KOPT-K1 (cell line): Measurements from ENCODE around the gene FGFRL1.

Experiments
- H3K27ac ChIP-seq: fragments of 200-600 bp; sonication (generic); 2 replicates; pipeline ENCODE4 v1.5.1; 2016; ENCODE audit warnings: antibody characterized with exemption, mild to moderate bottlenecking, low read depth, low read length; ENCODE audit not compliant: poor library complexity, severe bottlenecking
- H3K36me3 ChIP-seq: fragments of 200-600 bp; sonication (generic); 2 replicates; pipeline ENCODE4 v1.5.1; 2017; ENCODE audit warnings: antibody characterized with exemption, mild to moderate bottlenecking, low read length, moderate library complexity; ENCODE audit not compliant: insufficient read depth
- H3K9me3 ChIP-seq: fragments of 200-600 bp; sonication (generic); 2 replicates; pipeline ENCODE4 v1.5.1; 2017; ENCODE audit warnings: antibody characterized with exemption, low read length, mild to moderate bottlenecking; ENCODE audit not compliant: insufficient read depth, poor library complexity, severe bottlenecking

FGFRL1 gene

GRCh38 chr4:1029529-1029928, 18.1 kb downstream of the FGFRL1 start:
- no peaks in the 10 kb centered on the region for H3K9me3 ChIP-seq
- no peaks in the 10 kb centered on the region for H3K36me3 ChIP-seq
- H3K27ac ChIP-seq, result no peak overlapping the region

- no peak overlapping the region for H3K27ac ChIP-seq
Observed at GRCh38 chr4:1030031-1030430, 18.6 kb downstream of the FGFRL1 start.

GRCh38 chr4:1030559-1030958, 19.1 kb downstream of the FGFRL1 start:
- H3K27ac ChIP-seq, result no peak overlapping the region
- no peaks in the 10 kb centered on the region for H3K36me3 ChIP-seq
- no peaks in the 10 kb centered on the region for H3K9me3 ChIP-seq

More at GRCh38 chr4:1030031-1030430, 18.6 kb downstream of the FGFRL1 start:
- H3K9me3 ChIP-seq, result no peaks in the 10 kb centered on the region
- no peaks in the 10 kb centered on the region for H3K36me3 ChIP-seq

- H3K36me3 ChIP-seq, result no peaks in the 10 kb centered on the region
Observed at GRCh38 chr4:1031346-1031745, 19.9 kb downstream of the FGFRL1 start.

GRCh38 chr4:1031956-1032795, 20.8 kb downstream of the FGFRL1 start:
- no peaks in the 10 kb centered on the region for H3K36me3 ChIP-seq
- no peaks in the 10 kb centered on the region for H3K9me3 ChIP-seq

More at GRCh38 chr4:1031346-1031745, 19.9 kb downstream of the FGFRL1 start:
- no peak overlapping the region for H3K27ac ChIP-seq
- H3K9me3 ChIP-seq, result no peaks in the 10 kb centered on the region

GRCh38 chr4:1032861-1033260, 21.4 kb downstream of the FGFRL1 start:
- Histone ChIP-seq H3K36me3 (no peaks in the 10 kb centered on the region), H3K27ac (no peak overlapping the region), H3K9me3 (no peaks in the 10 kb centered on the region)

More at GRCh38 chr4:1031956-1032795, 20.8 kb downstream of the FGFRL1 start:
- no peak overlapping the region for H3K27ac ChIP-seq

- H3K9me3 ChIP-seq, result no peaks in the 10 kb centered on the region
- H3K36me3 ChIP-seq, result no peaks in the 10 kb centered on the region
- no peak overlapping the region for H3K27ac ChIP-seq
Observed at GRCh38 chr4:1033840-1034551, 22.6 kb downstream of the FGFRL1 start.

- no peak overlapping the region for H3K27ac ChIP-seq
- H3K9me3 ChIP-seq, result no peaks in the 10 kb centered on the region
- no peaks in the 10 kb centered on the region for H3K36me3 ChIP-seq
Observed at GRCh38 chr4:1035510-1035909, 24.1 kb downstream of the FGFRL1 start.

- no peaks in the 10 kb centered on the region for H3K9me3 ChIP-seq
- H3K36me3 ChIP-seq, result no peaks in the 10 kb centered on the region
- H3K27ac ChIP-seq, result no peak overlapping the region
Observed at GRCh38 chr4:1036095-1036494, 24.7 kb downstream of the FGFRL1 start.

- H3K27ac ChIP-seq, result no peak overlapping the region
- H3K9me3 ChIP-seq, result no peaks in the 10 kb centered on the region
- no peaks in the 10 kb centered on the region for H3K36me3 ChIP-seq
Observed at GRCh38 chr4:1036976-1037810, 25.8 kb downstream of the FGFRL1 start.

GRCh38 chr4:1038948-1039492, 27.6 kb downstream of the FGFRL1 start:
- Histone ChIP-seq H3K9me3 (no peaks in the 10 kb centered on the region), H3K36me3 (no peaks in the 10 kb centered on the region), H3K27ac (no peak overlapping the region)

GRCh38 chr4:1039493-1040343, 28.3 kb downstream of the FGFRL1 start:
- Histone ChIP-seq H3K36me3 (no peaks in the 10 kb centered on the region), H3K9me3 (no peaks in the 10 kb centered on the region), H3K27ac (no peak overlapping the region)

GRCh38 chr4:1040344-1041146, 29.1 kb downstream of the FGFRL1 start:
- H3K9me3 ChIP-seq, result no peaks in the 10 kb centered on the region
- H3K27ac ChIP-seq, result no peak overlapping the region
- H3K36me3 ChIP-seq, result no peaks in the 10 kb centered on the region
